HG03457 (cell line): ENCODE results near the gene RNU7-1.

Source experiments
- ATAC-seq: cut with Tn5 transposase; IDR thresholded peaks from one replicate; pipeline ENCODE4 v1.9.1; 2021; ENCODE audit warnings: moderate number of reproducible peaks; ENCODE audit not compliant: unreplicated experiment

Gene RNU7-1

GRCh38 chr12:6917491-6918231 lies 26.0 kb upstream of the RNU7-1 start:
- no peak for ATAC-seq

DNA sequence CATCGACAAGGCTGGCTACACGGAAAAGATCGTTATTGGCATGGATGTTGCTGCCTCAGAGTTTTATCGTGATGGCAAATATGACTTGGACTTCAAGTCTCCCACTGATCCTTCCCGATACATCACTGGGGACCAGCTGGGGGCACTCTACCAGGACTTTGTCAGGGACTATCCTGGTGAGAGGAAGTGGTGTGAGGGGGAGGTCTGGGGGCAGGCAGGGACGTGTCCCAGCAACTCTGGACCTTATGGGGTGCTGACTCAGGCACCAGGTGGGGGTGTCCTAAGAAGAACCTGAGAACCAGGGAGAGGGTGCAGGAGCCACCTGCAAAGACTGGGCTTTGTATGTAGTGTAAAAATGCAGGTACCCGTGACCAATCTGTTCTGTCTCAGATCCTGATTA lies 24.0 kb upstream of the RNU7-1 start:
- no peak for ATAC-seq

DNA sequence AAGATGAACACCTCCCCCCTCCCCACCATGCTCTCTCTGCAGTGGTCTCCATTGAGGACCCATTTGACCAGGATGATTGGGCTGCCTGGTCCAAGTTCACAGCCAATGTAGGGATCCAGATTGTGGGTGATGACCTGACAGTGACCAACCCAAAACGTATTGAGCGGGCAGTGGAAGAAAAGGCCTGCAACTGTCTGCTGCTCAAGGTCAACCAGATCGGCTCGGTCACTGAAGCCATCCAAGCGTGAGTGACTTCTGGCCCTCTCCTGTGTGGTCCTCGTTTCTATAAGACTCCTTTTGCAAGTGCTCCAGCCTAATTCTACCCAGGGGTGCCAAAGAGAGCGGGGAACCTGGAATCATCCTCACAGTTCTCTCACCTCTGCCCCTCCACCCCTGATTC lies 22.1 kb upstream of the RNU7-1 start:
- ATAC-seq = no peak

- no peak for ATAC-seq
Observed at GRCh38 chr12:6921996-6922946, 21.3 kb upstream of the RNU7-1 start.

GRCh38 chr12:6923003-6923732 lies 20.4 kb upstream of the RNU7-1 start:
- no peak for ATAC-seq

DNA sequence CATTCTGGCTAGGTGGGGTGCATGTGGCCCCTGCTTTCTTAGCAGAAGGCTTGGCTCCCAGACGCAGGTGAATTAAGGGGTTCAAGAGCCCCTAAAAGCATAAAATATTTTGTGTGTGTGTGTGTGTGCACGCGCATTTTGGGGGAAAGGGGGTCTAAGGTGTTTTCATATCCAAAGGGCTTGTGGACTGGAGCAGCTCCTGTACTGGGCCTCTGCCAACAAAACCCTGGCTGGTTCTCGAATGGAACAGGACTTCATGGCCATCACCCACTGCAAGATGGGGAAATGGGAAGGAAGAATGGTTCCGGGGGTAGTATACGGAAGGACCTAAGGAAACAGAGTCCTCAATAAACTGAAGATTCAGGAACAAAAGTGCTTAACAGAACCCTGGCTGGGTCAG lies 19.8 kb upstream of the RNU7-1 start:
- ATAC-seq = no peak

- no peak for ATAC-seq
Observed at GRCh38 chr12:6925239-6925539, 18.4 kb upstream of the RNU7-1 start.

GRCh38 chr12:6925540-6926279 lies 17.9 kb upstream of the RNU7-1 start:
- no peak for ATAC-seq

- ATAC-seq = no peak
Observed at GRCh38 chr12:6927379-6928021, 16.1 kb upstream of the RNU7-1 start, which contains the start of gene ATN1. Gene ATN1 (plus strand): TSS chr12:6927959. CDS start chr12:6934002, 6,043 bp downstream.

GRCh38 chr12:6928022-6928702 lies 15.5 kb upstream of the RNU7-1 start:
- ATAC-seq = no peak

DNA sequence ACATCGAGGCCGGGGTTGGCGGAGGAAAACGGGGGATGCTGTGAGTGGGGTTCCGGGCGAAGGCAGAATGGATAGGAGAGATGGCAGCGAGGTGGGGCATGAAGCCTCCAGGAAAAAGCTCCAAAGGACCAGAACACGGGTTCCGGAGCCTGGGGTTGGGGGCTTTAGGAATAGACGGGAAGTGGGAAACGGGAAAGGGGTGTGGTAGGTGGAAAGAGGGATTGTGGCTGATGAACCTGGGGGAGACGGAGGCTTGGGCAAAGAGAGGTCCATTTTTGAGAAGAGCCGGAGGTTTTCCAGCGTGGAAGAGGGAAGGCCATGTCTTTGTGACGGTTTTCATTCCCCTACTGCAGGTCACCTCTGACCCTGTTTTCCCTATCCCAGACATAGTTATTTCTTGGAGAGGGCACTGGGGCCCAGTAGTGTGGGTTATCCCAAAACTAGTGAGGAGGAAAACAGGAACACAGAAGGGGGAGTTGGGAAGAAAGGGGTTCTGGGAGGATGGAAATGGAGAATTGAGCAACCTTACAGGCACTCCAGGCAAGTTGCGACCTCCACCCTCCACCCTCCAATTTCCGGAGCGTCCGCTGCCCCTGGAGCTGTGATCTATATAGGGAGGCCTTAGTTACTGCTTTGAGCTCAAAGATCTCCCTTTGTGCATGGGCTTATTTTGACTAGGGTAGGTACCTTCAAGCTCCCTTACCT lies 14.8 kb upstream of the RNU7-1 start:
- no peak for ATAC-seq

- ATAC-seq = no peak
Observed at GRCh38 chr12:6929466-6930452, 13.9 kb upstream of the RNU7-1 start.

- no peak for ATAC-seq
Observed at GRCh38 chr12:6932766-6933165, 10.8 kb upstream of the RNU7-1 start.

DNA sequence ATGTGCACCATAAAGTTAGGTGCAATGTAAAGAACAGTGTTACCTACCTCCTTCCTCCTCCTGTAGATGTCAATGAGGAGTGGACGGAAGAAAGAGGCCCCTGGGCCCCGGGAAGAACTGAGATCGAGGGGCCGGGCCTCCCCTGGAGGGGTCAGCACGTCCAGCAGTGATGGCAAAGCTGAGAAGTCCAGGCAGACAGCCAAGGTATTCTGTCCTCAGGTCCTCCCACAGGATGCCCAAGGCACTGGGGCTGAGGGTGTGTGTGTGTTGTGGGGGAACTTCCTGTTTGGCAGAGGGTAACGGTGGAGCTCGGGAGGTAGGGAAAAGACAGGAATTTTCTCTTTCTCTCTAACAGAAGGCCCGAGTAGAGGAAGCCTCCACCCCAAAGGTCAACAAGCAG lies 9.5 kb upstream of the RNU7-1 start:
- ATAC-seq = no peak

GRCh38 chr12:6935371-6936193 lies 8.0 kb upstream of the RNU7-1 start:
- no peak for ATAC-seq

GRCh38 chr12:6936194-6936635 lies 7.4 kb upstream of the RNU7-1 start:
- no peak for ATAC-seq
